HG03095 (cell line): ENCODE results near the gene CHMP4A.
A peak's percentile ranks its signal among the peaks of the same experiment; 100 is the strongest.
"Not testable (repeated sequence)": the region's sequence is repeated elsewhere in the genome, so short reads cannot be mapped to it uniquely, and the experiment has no call there.

Experiments
- ATAC-seq: cut with Tn5 transposase; IDR thresholded peaks from one replicate; pipeline ENCODE4 v1.9.1; 2021; ENCODE audit warnings: moderate library complexity; ENCODE audit not compliant: unreplicated experiment

Gene CHMP4A

GRCh38 chr14:24249230-24250021, 36.1 kb upstream of the CHMP4A start:
- no peak for ATAC-seq

- no peak for ATAC-seq
These were observed 34.1 kb upstream of the CHMP4A start for GRCh38 chr14:24247422-24247821.

GRCh38 chr14:24246765-24247212, 33.5 kb upstream of the CHMP4A start:
- no peak for ATAC-seq

DNA sequence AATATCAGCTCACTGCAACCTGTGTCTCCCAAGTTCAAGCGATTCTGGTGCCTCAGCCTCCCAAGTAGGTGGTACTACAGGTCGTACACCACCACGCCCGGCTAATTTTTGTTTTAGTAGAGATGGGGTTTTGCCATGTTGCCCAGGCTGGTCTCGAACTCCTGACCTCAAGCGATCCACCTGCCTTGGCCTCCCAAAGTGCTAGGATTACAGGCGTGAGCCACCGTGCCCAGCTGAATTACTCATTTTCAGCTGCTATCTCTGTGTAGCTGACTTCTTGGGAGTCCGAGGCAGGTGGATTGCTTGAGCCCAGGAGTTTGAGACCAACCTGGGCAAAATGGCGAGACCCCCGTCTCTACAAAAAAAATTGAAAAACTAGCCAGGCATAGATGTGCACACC, 32.1 kb upstream of the CHMP4A start:
- not testable (repeated sequence) for ATAC-seq

DNA sequence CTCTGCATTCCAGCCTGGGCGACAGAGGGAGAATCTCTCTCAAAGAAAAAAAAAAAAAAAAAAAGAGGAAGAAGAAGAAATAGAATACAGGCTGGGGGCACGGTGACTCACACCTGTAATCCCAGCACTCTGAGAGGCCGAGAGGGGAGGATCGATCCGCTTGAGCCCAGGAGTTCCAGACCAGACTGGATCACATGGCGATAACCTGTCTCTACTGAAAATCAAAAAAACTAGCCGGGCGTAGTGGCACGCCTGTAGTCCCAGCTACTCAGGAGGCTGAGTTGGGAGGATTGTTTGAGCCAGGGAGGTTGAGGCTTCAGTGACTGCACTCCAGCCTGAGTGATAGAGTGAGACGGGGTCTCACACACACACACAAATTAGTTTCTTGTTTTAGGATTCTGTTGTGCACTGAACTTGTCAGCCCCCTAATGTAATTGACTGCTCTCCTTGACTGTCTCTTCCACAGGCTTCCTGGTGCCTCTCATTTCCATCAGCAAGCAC, 30.1 kb upstream of the CHMP4A start:
- ATAC-seq, result no peak

DNA sequence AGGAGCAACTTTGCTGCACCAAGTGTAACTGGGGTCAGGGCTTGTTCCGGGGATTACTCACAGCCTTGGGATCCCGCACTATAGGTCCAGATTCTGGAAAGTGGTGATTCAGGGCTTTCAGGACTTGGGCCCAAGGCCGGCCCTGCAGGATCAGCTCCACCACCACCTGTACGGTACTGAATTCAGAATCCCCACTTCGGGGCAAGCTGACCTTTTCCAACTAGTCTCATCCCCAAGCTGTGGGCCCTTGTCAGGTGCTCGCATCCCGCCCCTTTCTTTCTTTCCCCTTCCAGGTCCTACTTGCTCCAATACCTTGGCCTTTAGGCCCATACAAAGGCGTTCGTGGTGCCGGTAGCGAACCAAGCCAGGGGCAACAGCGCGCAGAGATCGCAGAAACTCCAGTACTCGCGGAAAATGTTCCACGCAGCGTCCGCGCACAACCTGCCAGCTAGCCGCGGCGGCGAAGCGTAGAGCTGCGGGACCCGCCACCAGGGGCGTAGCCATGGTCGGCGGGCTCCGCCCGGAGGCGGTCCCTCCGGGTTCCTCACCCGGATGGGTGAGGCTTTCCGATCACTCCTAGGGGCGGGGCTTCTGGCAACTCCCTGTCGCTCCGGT, 28.6 kb upstream of the CHMP4A start:
- ATAC-seq, result peak; percentile 81

DNA sequence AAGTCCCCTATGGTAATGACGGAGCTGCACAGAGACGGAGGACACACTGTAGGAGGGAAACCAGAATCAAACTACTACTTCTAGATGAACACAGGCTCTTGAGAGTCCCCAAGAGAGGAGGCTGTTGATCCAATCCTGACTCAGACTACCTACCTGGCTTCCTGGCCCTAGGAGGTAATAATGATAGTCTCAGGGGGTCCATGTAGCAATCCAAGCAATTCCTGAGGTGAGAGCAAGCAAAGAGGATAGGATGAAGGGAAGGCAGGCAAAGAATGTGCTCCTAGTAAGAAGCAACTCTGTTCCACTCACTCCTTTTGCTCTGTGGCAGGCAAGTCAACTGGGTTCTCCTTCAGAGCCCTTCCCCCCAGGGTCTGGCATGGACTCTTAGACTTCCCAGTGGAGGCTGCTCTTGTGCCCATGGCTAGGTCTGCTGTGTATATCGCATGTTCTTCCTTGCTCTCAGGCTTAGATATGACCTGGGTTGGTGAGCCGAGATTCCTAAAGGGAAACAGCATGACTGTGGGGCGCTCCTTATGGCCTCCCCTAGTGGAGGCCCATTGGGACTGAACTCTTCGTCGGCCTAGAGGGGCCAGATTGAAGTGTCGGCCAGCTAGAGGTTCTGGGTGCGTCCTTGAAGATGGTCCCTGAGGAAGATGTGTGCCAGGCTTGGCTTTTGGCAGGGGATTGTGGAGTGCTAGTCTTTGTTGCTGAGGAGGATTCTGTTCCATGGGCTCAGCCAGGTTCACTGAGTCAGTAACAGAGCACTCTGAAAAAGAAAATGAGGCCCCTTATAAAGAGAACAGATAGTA, 27.0 kb upstream of the CHMP4A start:
- no peak for ATAC-seq

DNA sequence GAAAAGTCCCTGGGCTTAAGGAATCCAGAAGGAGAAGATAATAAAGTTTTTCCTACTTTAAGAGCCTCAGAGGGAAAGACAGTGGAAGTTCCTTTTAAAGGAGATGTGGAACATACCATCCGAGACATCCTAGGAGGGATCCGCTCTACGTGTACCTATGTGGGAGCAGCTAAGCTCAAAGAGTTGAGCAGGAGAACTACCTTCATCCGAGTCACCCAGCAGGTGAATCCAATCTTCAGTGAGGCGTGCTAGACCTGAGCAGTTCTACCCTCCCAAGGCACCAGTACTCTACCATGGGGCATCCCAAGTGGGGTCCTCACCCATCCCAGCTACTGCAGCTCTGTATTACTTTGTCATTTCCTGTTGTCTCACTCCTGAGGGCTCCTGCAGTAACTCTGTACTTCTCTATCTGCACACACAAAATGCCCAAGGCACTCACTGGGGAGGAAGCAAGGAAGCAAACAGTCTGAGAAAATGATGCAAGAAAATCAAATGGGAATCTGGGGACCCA, 25.3 kb upstream of the CHMP4A start:
- no peak for ATAC-seq

DNA sequence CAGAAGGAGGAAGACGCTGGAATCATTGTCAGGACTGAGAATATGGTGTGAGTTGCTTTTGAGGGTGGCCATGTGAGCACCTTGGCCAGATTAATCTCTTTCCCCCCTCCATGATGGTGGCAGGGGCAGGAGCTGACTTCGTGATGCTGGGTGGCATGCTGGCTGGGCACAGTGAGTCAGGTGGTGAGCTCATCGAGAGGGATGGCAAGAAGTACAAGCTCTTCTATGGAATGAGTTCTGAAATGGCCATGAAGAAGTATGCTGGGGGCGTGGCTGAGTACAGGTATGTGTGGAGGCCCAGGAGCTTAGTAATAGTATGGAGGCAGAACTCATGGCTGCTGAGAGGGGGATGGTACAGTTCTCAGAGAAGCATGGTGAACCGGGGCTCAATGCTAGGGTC, 24.8 kb upstream of the CHMP4A start:
- no peak for ATAC-seq

GRCh38 chr14:24237463-24237955, 24.2 kb upstream of the CHMP4A start:
- ATAC-seq, result no peak

GRCh38 chr14:24236689-24237462, 23.6 kb upstream of the CHMP4A start:
- no peak for ATAC-seq

DNA sequence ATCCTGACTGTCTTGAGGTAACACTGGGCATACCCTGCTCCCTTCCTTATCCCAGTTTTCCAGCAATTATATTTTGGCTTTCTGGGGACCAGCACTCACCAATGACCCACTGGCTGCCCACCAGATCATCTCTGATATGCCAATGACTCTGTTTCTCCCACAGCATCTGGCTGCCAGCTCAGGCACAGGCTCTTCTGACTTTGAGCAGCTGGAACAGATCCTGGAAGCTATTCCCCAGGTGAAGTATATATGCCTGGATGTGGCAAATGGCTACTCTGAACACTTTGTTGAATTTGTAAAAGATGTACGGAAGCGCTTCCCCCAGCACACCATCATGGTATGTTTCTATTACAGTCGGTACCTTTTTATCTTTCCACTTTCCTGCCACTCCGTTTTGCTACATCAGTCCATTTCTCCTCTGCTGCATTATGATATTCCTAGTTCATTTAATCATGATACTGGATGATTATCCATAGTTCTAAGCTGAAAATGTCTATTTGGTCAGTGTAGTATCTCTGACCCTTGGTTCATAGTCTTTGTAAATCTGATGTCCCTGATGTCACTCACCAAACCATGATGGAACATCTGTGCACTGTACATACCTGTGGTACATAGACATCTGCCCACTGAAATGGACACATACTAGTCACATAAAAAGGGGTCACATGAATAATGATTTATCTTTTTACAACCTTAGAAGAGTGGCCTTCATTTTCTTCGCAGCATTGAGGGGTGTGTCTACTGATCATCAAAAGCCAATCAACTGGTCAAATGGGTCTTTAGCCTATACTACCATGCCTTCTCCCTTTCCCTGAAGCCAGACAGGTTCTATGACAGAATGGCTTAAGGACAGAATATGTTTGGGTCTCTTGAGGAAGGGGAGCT, 22.8 kb upstream of the CHMP4A start:
- ATAC-seq, result no peak

- ATAC-seq, result no peak
These were observed 21.1 kb upstream of the CHMP4A start for GRCh38 chr14:24234095-24235005.

GRCh38 chr14:24233538-24233866, 20.2 kb upstream of the CHMP4A start:
- no peak for ATAC-seq

- ATAC-seq, result peak; percentile 46
These were observed 19.6 kb upstream of the CHMP4A start, which contains the start of gene GMPR2 for GRCh38 chr14:24232645-24233537. Gene GMPR2, plus strand, starts transcription at chr14:24232929. Its CDS starts 325 bp downstream, at chr14:24233254.

GRCh38 chr14:24232121-24232644, 18.9 kb upstream of the CHMP4A start, which contains the start of gene NEDD8:
Gene NEDD8, minus strand, starts transcription at chr14:24232367. Its CDS starts 100 bp downstream, at chr14:24232267.
- ATAC-seq, result peak; percentile 64
